A549 treated with ZK216348 at 1 μM for 4 hours (cell line): Measurements from ENCODE around the gene VAMP3. TPM values are rescaled to one million over a fixed set of nuclear protein-coding genes. Genes with fewer than 3 reads are reported as not detected.

Source experiments
- total RNA-seq: library from RNA; stranded (reverse); fragments of 200-300 nt; extraction: Qiagen RNA extraction; gene quantifications from 5 replicates; pipeline ENCODE4 v1.2.3, GENCODE V29; 2022; ENCODE audit warnings: low read depth

The VAMP3 gene
- 60.2 to 80.2 TPM (median 69.6 TPM) in 5 replicates for total RNA-seq

GRCh38 chr1:7770997-7771822 lies at the start of gene VAMP3:
Gene VAMP3, plus strand, starts transcription at chr1:7771296. Its CDS starts 88 bp downstream, at chr1:7771384.

GRCh38 chr1:7783826-7784491 lies 12.9 kb downstream of the VAMP3 start, which contains the start of gene PER3:
Gene PER3, plus strand, starts transcription at chr1:7784291. Its CDS starts 587 bp downstream, at chr1:7784878.

Other genes starting within 250 kb of the VAMP3 start
- 0.52 to 1.1 TPM (median 0.86 TPM) in 5 replicates for gene PER3, start 13.0 kb downstream of the VAMP3 start, total RNA-seq
- not detected in 5 replicates for gene UTS2, start 81.8 kb downstream of the VAMP3 start, total RNA-seq
- gene TNFRSF9, start 169.5 kb downstream of the VAMP3 start, total RNA-seq, result 1.6 to 3.6 TPM (median 3.1 TPM) in 5 replicates
- gene PARK7, start 190.4 kb downstream of the VAMP3 start, total RNA-seq, result 326 to 410 TPM (median 358 TPM) in 5 replicates